Endothelial cell of umbilical vein (primary cell): ENCODE data around the gene FNDC3A. TPM values are rescaled to one million over a fixed set of nuclear protein-coding genes. Genes with fewer than 3 reads are reported as not detected.

Experiments used
- BruUV-seq: library from RNA; stranded (reverse); fragments of 400-500 nt; replicated peaks from 2 replicates; lab custom pipeline; 2021; lab: Mats Ljungman, UMichigan
- CTCF ChIA-PET: fragments of 300-600, 350-600 bp; sonication (Branson Sonifier 250); formaldehyde crosslinking; loops from one replicate; lab custom pipeline; 2021; ENCODE audit warnings: antibody characterized with exemption, inconsistent platforms; lab: Charles Lee
- POLR2A ChIA-PET: fragments of 300-600, 350-600 bp; sonication (Branson Sonifier 250); formaldehyde crosslinking; loops from one replicate; lab custom pipeline; 2021; ENCODE audit warnings: antibody characterized with exemption, inconsistent platforms; lab: Charles Lee
- DNase-seq: peaks from one replicate; pipeline ENCODE4 v3.0.0-alpha.2; 2011; ENCODE audit warnings: low read depth, low spot score
- FAIRE-seq: peaks from 2 replicates; lab custom pipeline; 2011; peaks lifted over from hg19 to GRCh38; lab: Jason Lieb, UNC
- H2AFZ ChIP-seq: 2 replicates; pipeline ENCODE4 v1.6.0; 2012; ENCODE audit warnings: low read depth, low read length, control low read depth, inconsistent platforms
- H3K27ac ChIP-seq: 2 replicates; pipeline ENCODE4 v1.5.1; 2011; ENCODE audit warnings: low read depth, mild to moderate bottlenecking, control low read depth, low read length, moderate library complexity; ENCODE audit not compliant: insufficient read depth
- H3K27me3 ChIP-seq, 2 experiments: 2 replicates each; pipeline versions ENCODE4 v1.6.0 to v1.6.1; 2011; ENCODE audit warnings: low read length in 2 of 2, mixed read lengths in 1 of 2; ENCODE audit not compliant: control insufficient read depth in 2 of 2, insufficient read depth in 2 of 2
- H3K36me3 ChIP-seq, 2 experiments: 2 replicates in 1 of 2; 3 replicates in 1 of 2; pipeline ENCODE4 v1.5.1; 2011; ENCODE audit warnings: low read length in 2 of 2, mild to moderate bottlenecking in 1 of 2, moderate library complexity in 1 of 2; ENCODE audit not compliant: control insufficient read depth in 2 of 2, insufficient read depth in 2 of 2; ENCODE audit errors: extremely low read depth in 1 of 2
- H3K4me1 ChIP-seq: 3 replicates; pipeline ENCODE4 v1.5.1; 2011; ENCODE audit warnings: mild to moderate bottlenecking, low read length; ENCODE audit not compliant: control insufficient read depth, insufficient read depth; ENCODE audit errors: extremely low read depth
- H3K4me2 ChIP-seq: 2 replicates; pipeline ENCODE4 v1.6.1; 2011; ENCODE audit warnings: low read length, control low read depth, mixed read lengths; ENCODE audit not compliant: insufficient read depth
- H3K4me3 ChIP-seq, 3 experiments: fragments of 200-600 bp in 1 of 3; sonication (generic), shearing (Covaris generic) in 1 of 3; replicated peaks in 1 of 3; 2 replicates each; pipeline ENCODE4 v1.5.1; 2011 to 2016; ENCODE audit warnings: control low read depth in 3 of 3, low read length in 3 of 3, mild to moderate bottlenecking in 2 of 3, inconsistent platforms in 1 of 3, low read depth in 1 of 3, moderate library complexity in 1 of 3; ENCODE audit not compliant: insufficient read depth in 1 of 3
- H3K79me2 ChIP-seq: 2 replicates; pipeline ENCODE4 v1.6.0; 2012; ENCODE audit warnings: low read length, inconsistent platforms; ENCODE audit not compliant: control insufficient read depth, insufficient read depth
- H3K9ac ChIP-seq: replicated peaks from 2 replicates; pipeline ENCODE3; 2011; ENCODE audit warnings: low read length, control low read depth; ENCODE audit not compliant: insufficient read depth; ENCODE audit errors: extremely low read depth
- H3K9me1 ChIP-seq: replicated peaks from 3 replicates; pipeline ENCODE4 v1.6.0; 2011; ENCODE audit warnings: mild to moderate bottlenecking, low read length; ENCODE audit not compliant: control insufficient read depth, insufficient read depth; ENCODE audit errors: extremely low read depth
- H3K9me3 ChIP-seq: replicated peaks from 2 replicates; pipeline ENCODE4 v1.5.1; 2012; ENCODE audit warnings: low read length, inconsistent platforms; ENCODE audit not compliant: control insufficient read depth, insufficient read depth
- H4K20me1 ChIP-seq: replicated peaks from 2 replicates; pipeline ENCODE3; 2011; ENCODE audit warnings: mild to moderate bottlenecking, low read length; ENCODE audit not compliant: control insufficient read depth, insufficient read depth; ENCODE audit errors: extremely low read depth
- EZH2 ChIP-seq: IDR thresholded peaks from 2 replicates; pipeline ENCODE4 v1.6.1; 2012; ENCODE audit warnings: borderline replicate concordance, low read depth, mild to moderate bottlenecking, moderate library complexity, low read length, inconsistent platforms; ENCODE audit not compliant: severe bottlenecking
- FOS ChIP-seq: IDR thresholded peaks from 2 replicates; pipeline ENCODE4 v1.6.1; 2011; ENCODE audit warnings: mild to moderate bottlenecking, low read length, moderate library complexity, borderline replicate concordance; ENCODE audit not compliant: insufficient read depth
- GATA2 ChIP-seq: IDR thresholded peaks from 2 replicates; pipeline ENCODE4 v1.7.0; 2011; ENCODE audit warnings: low read depth, mild to moderate bottlenecking, moderate library complexity, mixed read lengths, low read length; ENCODE audit not compliant: insufficient read length, insufficient read depth
- JUN ChIP-seq: IDR thresholded peaks from 2 replicates; pipeline ENCODE4 v1.6.1; 2011; ENCODE audit warnings: borderline replicate concordance, low read depth; ENCODE audit not compliant: insufficient read length, insufficient read depth
- MAX ChIP-seq: IDR thresholded peaks from 2 replicates; pipeline ENCODE4 v1.6.1; 2011; ENCODE audit not compliant: insufficient read depth, insufficient read length
- MYC ChIP-seq: IDR thresholded peaks from one replicate; pipeline ENCODE4 v1.6.1; 2011; ENCODE audit warnings: mild to moderate bottlenecking, low read depth, low read length
- POLR2A ChIP-seq: IDR thresholded peaks from 2 replicates; pipeline ENCODE4 v1.6.1; 2012; ENCODE audit warnings: low read depth, mild to moderate bottlenecking, control low read depth, low read length
- POLR2AphosphoS5 ChIP-seq: IDR thresholded peaks from 2 replicates; pipeline ENCODE4 v1.6.1; 2012; ENCODE audit warnings: low read depth, mild to moderate bottlenecking, control low read depth, low read length, moderate library complexity; ENCODE audit not compliant: insufficient read depth
- dilution Hi-C: fragments of 300-500 bp; cut with MboI; formaldehyde crosslinking; loops from one replicate; pipeline ENCODE4 v1.15.0; 2019; ENCODE audit warnings: low sequenced_read_pairs; ENCODE audit not compliant: extremely low pct_ligation_motif_present
- intact Hi-C: fragments of 100-400 bp; cut with micrococcal nuclease; formaldehyde crosslinking; loops from one replicate; pipeline ENCODE4 v1.10.0; 2022
- polyA plus RNA-seq, 4 experiments: library from polyadenylated mRNA; depleted of rRNA in 3 of 4; stranded (reverse) in 3 of 4; unstranded in 1 of 4; fragments of >200 nt; gene quantifications; 2 replicates each; pipeline versions ENCODE4 v1.2.1 to v1.2.3, GENCODE V29; 2011 to 2012; ENCODE audit warnings: missing spikeins in 1 of 4
- total RNA-seq: library from RNA; stranded (reverse); gene quantifications from 2 replicates; pipeline ENCODE4 v1.2.3, GENCODE V29; 2021
- TF ChIP-seq, protein P1 (sequence below), 2 donors: IDR thresholded peaks; 1 replicate in 1 of 2; 2 replicates in 1 of 2; pipeline ENCODE4 v1.5.1; 2011; ENCODE audit warnings: low read length in 2 of 2, mild to moderate bottlenecking in 2 of 2, moderate library complexity in 2 of 2, control low read depth in 1 of 2, inconsistent platforms in 1 of 2, low read depth in 1 of 2; ENCODE audit not compliant: insufficient read depth in 1 of 2; ENCODE audit errors: extremely low read depth in 1 of 2

Gene FNDC3A
- total and polyA plus RNA-seq, 2 donors (not counting 3 experiments of a cell fraction or from before 2014, with no cell fraction given), result 26.3 to 50.8 TPM

GRCh38 chr13:49125964-49126524 lies 150.3 kb downstream of the FNDC3A start:
- Histone ChIP-seq H3K4me3 (no peak overlapping the region), H4K20me1 (peaks cover 2% of the 10 kb centered on the region), H3K4me1 (no peaks in the 10 kb centered on the region), H3K9me3 (no peaks in the 10 kb centered on the region), H3K9ac (no peak overlapping the region), H3K4me2 (no peak overlapping the region), H3K9me1 (no peaks in the 10 kb centered on the region), H3K36me3 (peaks cover 1 to 6% of the 10 kb centered on the region in 2 experiments), H3K79me2 (peaks cover 40% of the 10 kb centered on the region), H2AFZ (no peak overlapping the region), H3K27ac (no peak overlapping the region), H3K27me3 (no peaks in the 10 kb centered on the region)
- dilution Hi-C loops (no loop called here), intact Hi-C loops (no loop called here)
- no TSS peak for BruUV-seq
- DNase-seq, result no peak
- ChIA-PET POLR2A (no interaction called here), CTCF (interaction anchor here (0.8 kb wide), 1 partner anchor 13 kb away, joined by 3 read pairs; no protein-coding TSS in a partner anchor)
- TF ChIP-seq, protein P1, sequence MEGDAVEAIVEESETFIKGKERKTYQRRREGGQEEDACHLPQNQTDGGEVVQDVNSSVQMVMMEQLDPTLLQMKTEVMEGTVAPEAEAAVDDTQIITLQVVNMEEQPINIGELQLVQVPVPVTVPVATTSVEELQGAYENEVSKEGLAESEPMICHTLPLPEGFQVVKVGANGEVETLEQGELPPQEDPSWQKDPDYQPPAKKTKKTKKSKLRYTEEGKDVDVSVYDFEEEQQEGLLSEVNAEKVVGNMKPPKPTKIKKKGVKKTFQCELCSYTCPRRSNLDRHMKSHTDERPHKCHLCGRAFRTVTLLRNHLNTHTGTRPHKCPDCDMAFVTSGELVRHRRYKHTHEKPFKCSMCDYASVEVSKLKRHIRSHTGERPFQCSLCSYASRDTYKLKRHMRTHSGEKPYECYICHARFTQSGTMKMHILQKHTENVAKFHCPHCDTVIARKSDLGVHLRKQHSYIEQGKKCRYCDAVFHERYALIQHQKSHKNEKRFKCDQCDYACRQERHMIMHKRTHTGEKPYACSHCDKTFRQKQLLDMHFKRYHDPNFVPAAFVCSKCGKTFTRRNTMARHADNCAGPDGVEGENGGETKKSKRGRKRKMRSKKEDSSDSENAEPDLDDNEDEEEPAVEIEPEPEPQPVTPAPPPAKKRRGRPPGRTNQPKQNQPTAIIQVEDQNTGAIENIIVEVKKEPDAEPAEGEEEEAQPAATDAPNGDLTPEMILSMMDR (IDR thresholded peaks at IDR 0.05; ENCODE audit: extremely low read depth in 1 of 2, insufficient read depth in 1 of 2, low read depth in 1 of 2, low read length in 2 of 2), result no peak
- no peak for TF ChIP-seq FOS
- no peak for TF ChIP-seq MAX
- no peak for TF ChIP-seq POLR2AphosphoS5
- no peak for TF ChIP-seq MYC
- no peak for TF ChIP-seq POLR2A
- no peak for TF ChIP-seq EZH2
- no peak for TF ChIP-seq GATA2
- no peak for TF ChIP-seq JUN
- FAIRE-seq, result no peak
